ENCODE measurements around the gene PSTPIP1.
A peak's percentile ranks its signal among the peaks of the same experiment; 100 is the strongest.

Gene PSTPIP1

GRCh38 chr15:77046704-77047412 is 51.9 kb downstream of the PSTPIP1 start:
- DNase-seq, result no peak

GRCh38 chr15:77048135-77048876 is 53.4 kb downstream of the PSTPIP1 start:
- DNase-seq, result no peak

GRCh38 chr15:77052556-77052955 is 57.6 kb downstream of the PSTPIP1 start:
- no peak for DNase-seq

GRCh38 chr15:77053709-77054108 is 58.8 kb downstream of the PSTPIP1 start:
- no peak for DNase-seq

- DNase-seq, result no peak
Observed at GRCh38 chr15:77057072-77057471, 62.1 kb downstream of the PSTPIP1 start.

GRCh38 chr15:77057685-77058084 is 62.8 kb downstream of the PSTPIP1 start:
- no peak for DNase-seq

GRCh38 chr15:77058468-77058867 is 63.5 kb downstream of the PSTPIP1 start:
- no peak for DNase-seq

GRCh38 chr15:77059786-77060361 is 64.9 kb downstream of the PSTPIP1 start:
- DNase-seq, result no peak

GRCh38 chr15:77060546-77060945 is 65.6 kb downstream of the PSTPIP1 start:
- DNase-seq, result no peak

GRCh38 chr15:77063249-77063648 is 68.3 kb downstream of the PSTPIP1 start:
- DNase-seq, result no peak

- no peak for DNase-seq
Observed at GRCh38 chr15:77064063-77064462, 69.1 kb downstream of the PSTPIP1 start.

- DNase-seq, result peak; percentile 75
Observed at GRCh38 chr15:77064539-77065308, 69.8 kb downstream of the PSTPIP1 start.

GRCh38 chr15:77066971-77067690 is 72.2 kb downstream of the PSTPIP1 start:
- peak; percentile 31 for DNase-seq

GRCh38 chr15:77067691-77068367 is 72.9 kb downstream of the PSTPIP1 start:
- peak; percentile 32 for DNase-seq

GRCh38 chr15:77068633-77069032 is 73.7 kb downstream of the PSTPIP1 start:
- no peak for DNase-seq

- DNase-seq, result peak; percentile 60
Observed at GRCh38 chr15:77069521-77070121, 74.7 kb downstream of the PSTPIP1 start.

GRCh38 chr15:77070180-77070494 is 75.2 kb downstream of the PSTPIP1 start:
- no peak for DNase-seq

GRCh38 chr15:77070495-77071304 is 75.8 kb downstream of the PSTPIP1 start, which contains the start of gene TSPAN3:
Gene TSPAN3 (minus strand): TSS chr15:77071109. CDS start chr15:77070954, 155 bp downstream.
- DNase-seq, result peak; percentile 95

GRCh38 chr15:77071305-77072223 is 76.6 kb downstream of the PSTPIP1 start:
- DNase-seq, result no peak

GRCh38 chr15:77074350-77074749 is 79.4 kb downstream of the PSTPIP1 start:
- no peak for DNase-seq
